Fibroblast of the conjunctiva (primary cell): Measurements from ENCODE around the gene NFX1.
A peak's percentile ranks its signal among the peaks of the same experiment; 100 is the strongest.
"Not testable (repeated sequence)": the region's sequence is repeated elsewhere in the genome, so short reads cannot be mapped to it uniquely, and the experiment has no call there.

Experiments
- DNase-seq: peaks from one replicate; pipeline ENCODE4 v3.0.0-alpha.2; 2010; ENCODE audit warnings: low read depth

The NFX1 gene

GRCh38 chr9:33310748-33311147 lies 20.4 kb downstream of the NFX1 start:
- DNase-seq: no peak

GRCh38 chr9:33311953-33312352 lies 21.6 kb downstream of the NFX1 start:
- no peak for DNase-seq

- no peak for DNase-seq
Observed at GRCh38 chr9:33315371-33315770, 25.1 kb downstream of the NFX1 start.

GRCh38 chr9:33317136-33317535 lies 26.8 kb downstream of the NFX1 start:
- not testable (repeated sequence) for DNase-seq

- no peak for DNase-seq
Observed at GRCh38 chr9:33318225-33318624, 27.9 kb downstream of the NFX1 start.

GRCh38 chr9:33318781-33319180 lies 28.5 kb downstream of the NFX1 start:
- DNase-seq: no peak

GRCh38 chr9:33320230-33320567 lies 29.9 kb downstream of the NFX1 start:
- no peak for DNase-seq

GRCh38 chr9:33320568-33321261 lies 30.4 kb downstream of the NFX1 start:
- DNase-seq: peak; percentile 95

- DNase-seq: peak; percentile 83
Observed at GRCh38 chr9:33329117-33329563, 38.8 kb downstream of the NFX1 start.

- DNase-seq: peak; percentile 82
Observed at GRCh38 chr9:33329979-33330378, 39.7 kb downstream of the NFX1 start.

- DNase-seq: no peak
Observed at GRCh38 chr9:33331377-33331891, 41.1 kb downstream of the NFX1 start.

- no peak for DNase-seq
Observed at GRCh38 chr9:33332011-33332410, 41.7 kb downstream of the NFX1 start.

GRCh38 chr9:33332956-33333355 lies 42.6 kb downstream of the NFX1 start:
- DNase-seq: not testable (repeated sequence)

GRCh38 chr9:33340186-33340585 lies 49.9 kb downstream of the NFX1 start:
- DNase-seq: no peak

- no peak for DNase-seq
Observed at GRCh38 chr9:33341182-33341581, 50.9 kb downstream of the NFX1 start.

- no peak for DNase-seq
Observed at GRCh38 chr9:33344145-33344544, 53.8 kb downstream of the NFX1 start.

GRCh38 chr9:33346564-33346963 lies 56.2 kb downstream of the NFX1 start:
- peak; percentile 35 for DNase-seq

- no peak for DNase-seq
Observed at GRCh38 chr9:33348998-33349397, 58.7 kb downstream of the NFX1 start.

- no peak for DNase-seq
Observed at GRCh38 chr9:33349743-33350142, 59.4 kb downstream of the NFX1 start.

- peak; percentile 93 for DNase-seq
Observed at GRCh38 chr9:33350310-33350709, 60.0 kb downstream of the NFX1 start.

- DNase-seq: no peak
Observed at GRCh38 chr9:33351547-33351946, 61.2 kb downstream of the NFX1 start.

GRCh38 chr9:33354651-33355211 lies 64.4 kb downstream of the NFX1 start:
- no peak for DNase-seq

- DNase-seq: no peak
Observed at GRCh38 chr9:33355933-33356332, 65.6 kb downstream of the NFX1 start.

- not testable (repeated sequence) for DNase-seq
Observed at GRCh38 chr9:33358641-33359040, 68.3 kb downstream of the NFX1 start.
